ENCODE measurements around the gene CNTFR. TPM values are rescaled to one million over a fixed set of nuclear protein-coding genes. Genes with fewer than 3 reads are reported as not detected.
"Not testable (repeated sequence)": the region's sequence is repeated elsewhere in the genome, so short reads cannot be mapped to it uniquely, and the experiment has no call there.

The CNTFR gene, protein sequence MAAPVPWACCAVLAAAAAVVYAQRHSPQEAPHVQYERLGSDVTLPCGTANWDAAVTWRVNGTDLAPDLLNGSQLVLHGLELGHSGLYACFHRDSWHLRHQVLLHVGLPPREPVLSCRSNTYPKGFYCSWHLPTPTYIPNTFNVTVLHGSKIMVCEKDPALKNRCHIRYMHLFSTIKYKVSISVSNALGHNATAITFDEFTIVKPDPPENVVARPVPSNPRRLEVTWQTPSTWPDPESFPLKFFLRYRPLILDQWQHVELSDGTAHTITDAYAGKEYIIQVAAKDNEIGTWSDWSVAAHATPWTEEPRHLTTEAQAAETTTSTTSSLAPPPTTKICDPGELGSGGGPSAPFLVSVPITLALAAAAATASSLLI
- not detected for total RNA-seq
- polyA plus RNA-seq, result not detected

DNA sequence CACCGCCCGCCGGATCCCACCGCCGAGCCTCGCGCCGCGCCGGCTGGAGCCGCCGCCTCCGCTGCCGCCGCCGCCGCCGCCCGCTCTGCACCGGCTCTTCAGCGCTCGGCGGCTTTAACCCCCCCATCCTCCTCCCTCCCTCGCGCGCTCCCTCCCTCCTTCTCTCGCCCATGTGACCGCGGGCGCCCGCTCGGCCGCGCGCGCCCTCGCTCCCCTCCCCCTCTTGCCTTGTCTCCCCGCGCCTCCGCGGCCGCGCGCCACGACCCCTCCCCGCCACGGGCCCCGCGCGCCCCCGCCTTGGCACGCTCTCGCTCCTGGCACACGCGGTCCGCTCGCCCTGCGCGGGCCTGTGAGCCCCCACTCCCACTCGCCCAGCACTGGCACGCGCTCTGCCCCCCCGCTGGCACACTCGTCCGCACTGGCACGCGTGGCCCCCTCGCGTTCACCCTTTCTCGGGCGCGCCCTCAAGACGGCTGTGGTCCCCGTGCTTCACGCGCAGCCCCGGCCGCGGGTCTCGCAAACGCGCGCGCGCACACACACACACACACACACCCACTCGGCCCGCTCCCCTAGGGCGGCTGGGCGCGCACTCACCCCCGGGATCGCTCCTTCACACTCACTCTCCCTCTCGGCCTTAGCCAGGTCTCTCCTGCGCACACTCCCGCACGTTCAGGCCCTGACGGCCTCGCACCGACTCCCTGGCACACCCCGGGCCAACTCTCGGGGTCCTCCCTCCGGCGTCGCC, at the start of gene CNTFR:
TSS of gene CNTFR (minus strand) at position 89 of the 745 bp plus-strand sequence. CDS start 20,743 bp downstream, outside the sequence.
- peak within 1 kb of the TSS in 1 of 2 donors; percentile 50 for H3K4me3 ChIP-seq (ENCODE audit: low read length in 2 of 2)
- CTCF ChIA-PET (ENCODE audit: partially characterized antibody), result no interaction called here

DNA sequence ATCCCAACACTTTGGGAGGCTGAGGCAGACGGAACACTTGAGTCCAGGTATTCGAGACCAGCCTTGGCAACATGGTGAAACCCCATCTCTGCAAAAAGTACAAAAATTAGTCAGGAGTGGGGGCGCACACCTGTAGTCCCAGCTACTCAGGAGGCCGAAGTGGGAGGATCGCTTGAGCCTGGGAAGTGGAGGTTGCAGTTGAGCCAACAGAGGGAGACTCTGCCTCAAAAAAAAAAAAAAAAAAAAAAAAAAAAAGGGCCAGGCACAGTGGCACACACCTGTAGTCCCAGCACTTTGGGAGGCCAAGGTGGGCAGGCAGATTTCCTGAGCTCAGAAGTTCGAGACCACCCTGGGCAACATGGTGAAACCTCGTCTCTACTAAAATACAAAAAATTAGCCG, 49.8 kb upstream of the CNTFR start:
- peaks cover 6 to 12% of the 10 kb centered on the region in 2 donors for H3K36me3 Mint-ChIP-seq
- H3K27me3 ChIP-seq (ENCODE audit: insufficient read depth, low read length); H3K27me3 Mint-ChIP-seq; H3K9me3 Mint-ChIP-seq; H3K36me3 ChIP-seq (ENCODE audit: insufficient read depth, low read length); H3K4me3 ChIP-seq (ENCODE audit: low read length in 2 of 2); H3K9me3 ChIP-seq (ENCODE audit: control insufficient read depth in 1 of 2, low read length in 2 of 2); H3K4me3 Mint-ChIP-seq; H3K27ac ChIP-seq (ENCODE audit: low read depth, low read length); DNase-seq: not testable (repeated sequence)
- peaks cover 18 to 35% (median 29%) of the 10 kb centered on the region in 4 donors for H3K4me1 Mint-ChIP-seq
- POLR2A ChIA-PET (ENCODE audit: partially characterized antibody), result interaction anchor here (7.3 to 22.1 kb wide), 3 partner anchors 7 to 28 kb away, joined by 106 to 484 read pairs (median 193); partner anchors contain the start of genes CCL27, GALT, IL11RA and RPP25L
- peak overlapping the region in 1 of 7 donors; percentile 93 for H3K27ac Mint-ChIP-seq
- intact Hi-C loops (cut with micrococcal nuclease), result loop anchor here (5.0 kb wide), 2 partner anchors 37 to 262 kb away; partner anchors contain the start of gene MYORG
- peaks cover 32% of the 10 kb centered on the region for H3K4me1 ChIP-seq (ENCODE audit: insufficient read depth, low read length)
- CTCF ChIA-PET (ENCODE audit: partially characterized antibody), result interaction anchor here (2.9 to 12.6 kb wide), 4 partner anchors 8 to 61 kb away, joined by 15 to 191 read pairs (median 142); partner anchors contain the start of genes CCL27 and GALT

More for the DNA sequence above, at the start of gene CNTFR:
- no peak within 1 kb of the TSS for H3K27ac ChIP-seq (ENCODE audit: low read depth, low read length)
- peak within 1 kb of the TSS in 3 of 7 donors; percentile 5 to 63 (median 30) for H3K27ac Mint-ChIP-seq
- no peaks in the 10 kb centered on the region for H3K9me3 ChIP-seq (ENCODE audit: control insufficient read depth in 1 of 2, low read length in 2 of 2)
- H3K27me3 ChIP-seq (ENCODE audit: insufficient read depth, low read length), result peaks cover 43% of the 10 kb centered on the region
- H3K4me3 Mint-ChIP-seq, result peak within 1 kb of the TSS; percentile 78 to 86 (median 82)
- H3K36me3 Mint-ChIP-seq, result no peaks in the 10 kb centered on the region
- DNase-seq, result peak in 2 of 5 donors; percentile 10 to 20
- peaks cover 12 to 45% (median 20%) of the 10 kb centered on the region in 4 donors for H3K4me1 Mint-ChIP-seq
- H3K27me3 Mint-ChIP-seq, result peaks cover 56 to 74% of the 10 kb centered on the region in 2 donors
- H3K36me3 ChIP-seq (ENCODE audit: insufficient read depth, low read length), result no peaks in the 10 kb centered on the region
- POLR2A ChIA-PET (ENCODE audit: partially characterized antibody), result no interaction called here
- H3K4me1 ChIP-seq (ENCODE audit: insufficient read depth, low read length), result peaks cover 25% of the 10 kb centered on the region
- intact Hi-C loops (cut with micrococcal nuclease), result loop anchor here (5.0 kb wide), 1 partner anchor 43 kb away; no protein-coding TSS in a partner anchor
- H3K9me3 Mint-ChIP-seq, result peaks cover 0 to 2% (median 0%) of the 10 kb centered on the region in 8 donors

DNA sequence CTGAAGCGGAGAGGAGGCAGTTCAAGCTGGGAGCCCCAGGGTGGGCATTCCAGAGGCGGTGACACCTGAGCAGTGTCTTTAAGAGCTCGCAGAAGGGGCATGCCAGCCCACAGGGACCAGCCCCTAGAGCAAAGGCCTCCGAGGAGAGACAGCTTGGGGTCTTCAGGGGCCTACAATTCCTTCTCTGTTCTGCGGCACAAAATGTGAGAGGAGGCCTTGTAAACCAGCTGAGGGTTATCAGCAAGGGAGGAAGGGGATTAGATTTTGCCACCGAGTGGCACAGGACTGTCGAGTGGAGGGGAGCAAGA, 48.6 kb upstream of the CNTFR start:
- H3K27me3 Mint-ChIP-seq, result no peaks in the 10 kb centered on the region
- intact Hi-C loops (cut with micrococcal nuclease), result loop anchor here (5.0 kb wide), 2 partner anchors 36 to 261 kb away; partner anchors contain the start of gene MYORG
- H3K36me3 Mint-ChIP-seq, result peaks cover 6 to 13% of the 10 kb centered on the region in 2 donors
- Histone ChIP-seq H3K27me3 (ENCODE audit: insufficient read depth, low read length) (no peaks in the 10 kb centered on the region), H3K36me3 (ENCODE audit: insufficient read depth, low read length) (no peaks in the 10 kb centered on the region), H3K27ac (ENCODE audit: low read depth, low read length) (peak overlapping the region; percentile 78), H3K4me3 (ENCODE audit: low read length in 2 of 2) (peak overlapping the region; percentile 74 to 84), H3K9me3 (ENCODE audit: control insufficient read depth in 1 of 2, low read length in 2 of 2) (no peaks in the 10 kb centered on the region), H3K4me1 (ENCODE audit: insufficient read depth, low read length) (peaks cover 38% of the 10 kb centered on the region)
- H3K9me3 Mint-ChIP-seq, result no peaks in the 10 kb centered on the region
- DNase-seq, result no peak
- POLR2A ChIA-PET (ENCODE audit: partially characterized antibody), result interaction anchor here (0.6 to 22.1 kb wide), 17 partner anchors 8 to 458 kb away, joined by 3 to 484 read pairs (median 6); partner anchors contain the start of genes CCL27, DCTN3, DNAI1 and FAM219A
- peak overlapping the region; percentile 87 to 92 (median 90) for H3K4me3 Mint-ChIP-seq
- CTCF ChIA-PET (ENCODE audit: partially characterized antibody), result interaction anchor here (0.6 to 10.5 kb wide), 15 partner anchors 9 to 831 kb away, joined by 3 to 235 read pairs (median 8); partner anchors contain the start of genes ARID3C, CCL27, DCTN3 and GALT
- H3K4me1 Mint-ChIP-seq, result peaks cover 22 to 46% (median 34%) of the 10 kb centered on the region in 4 donors
- H3K27ac Mint-ChIP-seq, result peak overlapping the region; percentile 93 to 97 (median 95)

DNA sequence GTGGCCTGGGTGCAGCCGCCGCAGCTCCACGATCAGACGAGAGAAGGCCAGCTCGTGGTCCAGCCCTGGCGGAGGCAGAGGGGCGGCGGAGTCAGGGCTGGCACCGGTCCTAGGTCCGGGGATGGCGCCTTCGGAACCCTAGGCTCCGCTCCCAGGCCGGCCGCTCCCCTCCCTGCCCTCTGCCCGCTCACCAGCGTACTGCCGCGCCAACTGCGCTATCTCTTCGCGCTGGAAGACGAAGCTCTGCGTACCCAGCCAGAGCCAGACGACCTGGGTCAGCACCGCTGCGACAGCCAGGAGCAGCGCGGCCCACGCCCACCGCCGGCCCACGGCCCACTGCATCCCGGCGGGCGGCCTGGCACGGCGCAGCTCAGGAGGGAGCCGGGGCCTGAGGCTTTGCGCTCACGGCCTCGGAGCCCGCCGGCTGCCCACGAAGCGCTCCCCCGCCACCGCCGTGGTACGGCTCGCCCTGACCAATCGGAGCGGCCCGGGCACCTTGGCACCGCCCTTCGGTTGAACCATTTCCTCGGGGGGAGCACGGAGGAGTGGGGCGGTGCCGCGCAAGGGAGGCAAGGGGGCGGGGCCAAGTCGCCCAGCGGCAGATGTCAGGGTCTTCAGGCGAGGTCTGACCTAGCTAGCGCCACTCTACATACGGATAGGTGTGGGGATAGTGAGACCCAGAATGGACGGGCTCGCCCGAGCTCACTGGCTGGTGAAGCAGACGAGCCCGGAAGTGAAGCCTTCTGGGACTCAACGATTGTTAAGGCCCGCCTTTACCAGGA, 48.0 kb upstream of the CNTFR start, which contains the start of gene SIGMAR1:
TSS of gene SIGMAR1 (minus strand) at position 432 of the 782 bp plus-strand sequence. CDS start at position 342, 90 bp downstream.
- no peaks in the 10 kb centered on the region for H3K9me3 ChIP-seq (ENCODE audit: control insufficient read depth in 1 of 2, low read length in 2 of 2)
- peaks cover 22 to 51% (median 34%) of the 10 kb centered on the region in 4 donors for H3K4me1 Mint-ChIP-seq
- H3K4me1 ChIP-seq (ENCODE audit: insufficient read depth, low read length), result peaks cover 38% of the 10 kb centered on the region
- peak within 1 kb of the TSS; percentile 74 to 84 for H3K4me3 ChIP-seq (ENCODE audit: low read length in 2 of 2)
- no peaks in the 10 kb centered on the region for H3K9me3 Mint-ChIP-seq
- POLR2A ChIA-PET (ENCODE audit: partially characterized antibody), result interaction anchor here (0.6 to 22.1 kb wide), 21 partner anchors 8 to 458 kb away, joined by 3 to 484 read pairs (median 6); partner anchors contain the start of genes ARID3C, CCL27, DCTN3 and DNAI1
- H3K4me3 Mint-ChIP-seq, result peak within 1 kb of the TSS; percentile 87 to 92 (median 91)
- H3K36me3 ChIP-seq (ENCODE audit: insufficient read depth, low read length), result no peaks in the 10 kb centered on the region
- H3K36me3 Mint-ChIP-seq, result peaks cover 6 to 13% of the 10 kb centered on the region in 2 donors
- no peaks in the 10 kb centered on the region for H3K27me3 ChIP-seq (ENCODE audit: insufficient read depth, low read length)
- peak; percentile 91 to 97 (median 94) for DNase-seq
- intact Hi-C loops (cut with micrococcal nuclease), result loop anchor here (1.0 to 5.0 kb wide), 5 partner anchors 9 to 260 kb away; partner anchors contain the start of genes GALT and MYORG
- CTCF ChIA-PET (ENCODE audit: partially characterized antibody), result interaction anchor here (0.6 to 10.5 kb wide), 14 partner anchors 9 to 830 kb away, joined by 3 to 235 read pairs (median 10); partner anchors contain the start of genes ARID3C, CCL27, DCTN3 and GALT
- H3K27me3 Mint-ChIP-seq, result no peaks in the 10 kb centered on the region
- peak within 1 kb of the TSS; percentile 78 for H3K27ac ChIP-seq (ENCODE audit: low read depth, low read length)
- H3K27ac Mint-ChIP-seq, result peak within 1 kb of the TSS; percentile 93 to 97 (median 95)

DNA sequence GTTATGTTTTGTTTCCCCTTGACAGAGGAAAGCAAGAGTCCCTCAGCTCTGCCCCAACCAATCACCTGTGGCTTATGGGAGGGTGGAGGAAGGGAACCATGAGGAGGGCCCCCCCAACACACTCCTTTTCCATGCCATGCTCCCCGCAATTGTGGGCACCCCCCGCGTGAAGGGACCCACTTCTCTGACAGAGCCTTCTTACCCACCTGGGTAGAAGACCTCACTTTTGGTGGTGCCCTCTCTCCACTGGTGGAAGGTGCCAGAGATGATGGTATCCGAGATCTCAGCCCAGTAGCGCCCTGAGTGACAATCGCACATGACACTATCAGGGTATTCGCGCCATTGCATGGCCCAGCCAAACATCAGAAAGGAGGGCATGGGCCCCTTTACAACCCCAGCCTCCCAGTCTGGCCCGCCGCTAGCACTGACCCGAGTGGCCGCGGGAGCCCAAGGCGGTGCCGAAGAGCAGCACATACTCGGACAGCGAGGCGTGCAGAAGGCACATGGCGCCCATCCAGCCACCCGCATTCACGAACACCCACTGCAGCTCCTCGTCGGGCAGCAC, 47.3 kb upstream of the CNTFR start:
- Mint-ChIP-seq H3K27me3 (no peaks in the 10 kb centered on the region), H3K36me3 (peaks cover 6 to 13% of the 10 kb centered on the region in 2 donors), H3K9me3 (no peaks in the 10 kb centered on the region), H3K4me3 (peak overlapping the region; percentile 87 to 92 (median 91)), H3K4me1 (peaks cover 22 to 55% (median 34%) of the 10 kb centered on the region in 4 donors), H3K27ac (peak overlapping the region; percentile 73 to 96 (median 91))
- H3K4me1 ChIP-seq (ENCODE audit: insufficient read depth, low read length), result peaks cover 38% of the 10 kb centered on the region
- CTCF ChIA-PET (ENCODE audit: partially characterized antibody), result interaction anchor here (0.7 to 10.5 kb wide), 11 partner anchors 9 to 222 kb away, joined by 3 to 235 read pairs (median 16); partner anchors contain the start of genes ARID3C, CCL27, DCTN3 and GALT
- H3K27ac ChIP-seq (ENCODE audit: low read depth, low read length), result peak overlapping the region; percentile 78
- intact Hi-C loops (cut with micrococcal nuclease), result loop anchor here (1.0 to 5.0 kb wide), 5 partner anchors 9 to 260 kb away; partner anchors contain the start of genes GALT and MYORG
- POLR2A ChIA-PET (ENCODE audit: partially characterized antibody), result interaction anchor here (0.9 to 22.1 kb wide), 17 partner anchors 8 to 457 kb away, joined by 3 to 484 read pairs (median 8); partner anchors contain the start of genes ARID3C, CCL27, DCTN3 and DNAI1
- H3K4me3 ChIP-seq (ENCODE audit: low read length in 2 of 2), result peak overlapping the region; percentile 47 to 74
- H3K36me3 ChIP-seq (ENCODE audit: insufficient read depth, low read length), result no peaks in the 10 kb centered on the region
- DNase-seq, result no peak
- no peaks in the 10 kb centered on the region for H3K9me3 ChIP-seq (ENCODE audit: control insufficient read depth in 1 of 2, low read length in 2 of 2)
- H3K27me3 ChIP-seq (ENCODE audit: insufficient read depth, low read length), result no peaks in the 10 kb centered on the region

Measured in CD4-positive, alpha-beta memory T cell (primary cell).